GM12801 (cell line): ENCODE data around the gene SPDL1.

Experiments
- TF ChIP-seq, protein P1 (sequence below): IDR thresholded peaks from one replicate; pipeline ENCODE4 v1.5.1; 2011; ENCODE audit warnings: control low read depth; ENCODE audit not compliant: insufficient read length; ENCODE audit errors: extremely low read depth

Gene SPDL1

DNA sequence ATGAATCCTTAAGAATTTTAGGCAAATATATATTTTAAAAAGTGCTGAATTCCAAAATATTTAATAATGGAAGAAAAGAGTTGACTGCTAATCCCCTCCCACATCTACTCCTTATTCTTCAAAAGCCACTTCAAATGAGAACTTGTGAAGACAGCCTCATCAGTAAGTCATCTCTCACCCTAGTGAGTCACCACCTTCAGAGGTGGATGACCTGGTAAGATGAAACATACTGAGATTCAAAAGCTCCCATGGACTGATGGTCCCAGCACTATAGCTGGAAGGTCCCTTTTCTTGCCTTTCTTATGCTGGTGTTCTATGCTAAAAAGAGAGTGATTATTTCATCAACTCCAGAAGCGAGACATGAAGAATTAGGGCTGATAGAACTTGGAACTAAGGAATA lies 37.8 kb upstream of the SPDL1 start:
- TF ChIP-seq, protein P1, sequence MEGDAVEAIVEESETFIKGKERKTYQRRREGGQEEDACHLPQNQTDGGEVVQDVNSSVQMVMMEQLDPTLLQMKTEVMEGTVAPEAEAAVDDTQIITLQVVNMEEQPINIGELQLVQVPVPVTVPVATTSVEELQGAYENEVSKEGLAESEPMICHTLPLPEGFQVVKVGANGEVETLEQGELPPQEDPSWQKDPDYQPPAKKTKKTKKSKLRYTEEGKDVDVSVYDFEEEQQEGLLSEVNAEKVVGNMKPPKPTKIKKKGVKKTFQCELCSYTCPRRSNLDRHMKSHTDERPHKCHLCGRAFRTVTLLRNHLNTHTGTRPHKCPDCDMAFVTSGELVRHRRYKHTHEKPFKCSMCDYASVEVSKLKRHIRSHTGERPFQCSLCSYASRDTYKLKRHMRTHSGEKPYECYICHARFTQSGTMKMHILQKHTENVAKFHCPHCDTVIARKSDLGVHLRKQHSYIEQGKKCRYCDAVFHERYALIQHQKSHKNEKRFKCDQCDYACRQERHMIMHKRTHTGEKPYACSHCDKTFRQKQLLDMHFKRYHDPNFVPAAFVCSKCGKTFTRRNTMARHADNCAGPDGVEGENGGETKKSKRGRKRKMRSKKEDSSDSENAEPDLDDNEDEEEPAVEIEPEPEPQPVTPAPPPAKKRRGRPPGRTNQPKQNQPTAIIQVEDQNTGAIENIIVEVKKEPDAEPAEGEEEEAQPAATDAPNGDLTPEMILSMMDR, result no peak

DNA sequence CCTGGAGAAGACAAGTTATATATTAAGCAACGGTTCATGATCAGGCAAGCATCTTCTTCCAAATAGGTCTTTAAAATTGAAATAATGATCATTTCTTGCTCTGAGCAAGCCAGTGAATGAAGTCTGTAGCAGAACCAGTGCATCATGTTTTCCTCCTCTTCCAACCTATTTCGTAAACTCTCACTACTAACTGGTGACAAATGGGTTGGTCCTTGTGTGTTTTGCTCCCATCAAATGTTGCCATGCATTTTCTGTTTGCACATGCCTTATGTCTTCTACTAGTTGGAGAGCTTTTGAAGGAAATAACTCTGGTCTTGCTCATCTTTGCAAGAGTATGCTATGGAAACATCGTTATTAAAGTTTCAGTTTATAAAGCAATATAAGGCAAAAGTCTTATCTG lies 37.2 kb upstream of the SPDL1 start:
- TF ChIP-seq, protein P1, result no peak

DNA sequence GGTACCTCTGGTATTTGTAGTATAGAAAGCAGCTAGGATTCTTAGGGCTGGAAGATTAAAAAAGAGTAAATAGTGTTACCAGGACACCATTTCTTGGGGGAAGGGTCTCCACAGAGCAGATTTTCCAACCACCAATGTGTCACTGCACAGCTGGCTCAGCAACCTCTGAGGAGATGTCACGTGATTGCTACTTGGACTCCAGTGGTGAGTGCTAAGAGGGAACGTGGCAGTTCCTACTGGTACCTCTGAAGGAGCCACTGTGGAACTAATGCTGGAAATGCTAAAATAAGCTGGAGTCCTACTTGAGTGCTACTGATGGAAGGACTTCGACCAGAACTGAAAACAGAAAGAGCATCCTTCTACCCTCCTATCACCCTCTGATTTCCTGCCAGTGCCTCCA lies 36.1 kb upstream of the SPDL1 start:
- TF ChIP-seq, protein P1, result no peak

DNA sequence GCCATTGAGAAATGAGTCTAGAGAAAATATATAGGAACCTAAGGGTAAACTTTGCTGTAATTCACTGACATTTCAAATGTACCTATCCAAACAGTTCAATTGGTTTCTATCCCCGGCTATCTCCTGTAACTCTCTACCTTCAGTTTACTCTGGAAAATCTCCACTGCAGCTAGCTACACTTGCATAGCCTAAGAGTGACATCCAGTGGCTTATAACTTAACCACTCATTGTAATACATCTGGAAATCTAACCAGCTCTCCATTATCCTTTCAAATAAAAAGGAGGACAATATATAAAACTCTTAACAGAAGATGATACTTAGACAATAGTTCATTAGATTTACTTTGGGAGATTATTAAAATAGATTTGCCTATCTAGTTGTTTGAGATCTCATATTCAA lies 35.3 kb upstream of the SPDL1 start:
- TF ChIP-seq, protein P1, result no peak

DNA sequence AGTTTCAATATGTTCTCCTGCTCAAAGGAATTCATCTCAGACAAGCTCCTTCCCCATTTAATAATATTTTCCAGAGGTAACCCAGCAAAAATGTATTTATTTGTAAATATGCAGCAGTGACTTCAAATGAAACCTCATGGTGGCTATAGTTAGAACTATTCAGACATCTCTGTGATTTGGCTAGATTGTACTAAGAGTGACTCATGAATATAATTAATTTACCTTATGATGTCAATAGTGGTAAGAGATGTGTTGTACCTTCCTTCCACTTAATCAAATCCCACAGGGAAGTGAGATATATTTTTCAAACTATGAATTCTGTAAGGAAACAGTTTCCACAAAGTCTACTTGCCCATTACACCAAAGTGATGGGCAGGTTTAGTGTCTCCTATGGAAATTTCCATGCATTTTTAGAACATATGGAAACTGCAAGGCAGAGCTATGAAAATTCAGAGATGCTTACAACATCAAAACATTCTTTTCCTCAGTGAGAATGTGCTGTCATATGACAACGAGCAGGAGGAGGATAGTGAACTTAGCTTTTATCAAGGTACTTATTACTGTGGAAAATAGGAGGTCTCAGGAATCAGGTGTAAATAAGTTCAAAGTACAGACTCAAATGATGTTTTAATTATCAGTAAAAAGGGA lies 34.0 kb upstream of the SPDL1 start:
- TF ChIP-seq, protein P1, result no peak

DNA sequence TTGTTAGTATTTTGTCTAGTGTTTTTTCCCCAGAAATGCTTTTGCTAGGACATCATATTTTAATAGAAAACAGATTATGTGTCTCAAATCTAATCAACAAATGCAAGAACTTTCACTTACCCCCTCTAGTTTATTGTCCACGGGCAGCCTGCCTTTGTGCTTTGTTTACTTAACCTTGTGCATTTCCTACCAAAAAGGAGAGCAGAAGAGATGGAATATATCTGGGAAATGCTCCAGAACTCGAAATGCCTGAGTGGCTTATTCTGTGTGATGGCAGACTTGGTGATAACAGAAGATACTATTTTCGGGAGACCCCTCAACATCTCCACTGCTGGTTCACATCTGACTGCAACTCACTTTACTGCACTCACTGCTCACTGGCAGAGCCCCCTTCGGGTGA lies 33.3 kb upstream of the SPDL1 start:
- TF ChIP-seq, protein P1, result no peak

DNA sequence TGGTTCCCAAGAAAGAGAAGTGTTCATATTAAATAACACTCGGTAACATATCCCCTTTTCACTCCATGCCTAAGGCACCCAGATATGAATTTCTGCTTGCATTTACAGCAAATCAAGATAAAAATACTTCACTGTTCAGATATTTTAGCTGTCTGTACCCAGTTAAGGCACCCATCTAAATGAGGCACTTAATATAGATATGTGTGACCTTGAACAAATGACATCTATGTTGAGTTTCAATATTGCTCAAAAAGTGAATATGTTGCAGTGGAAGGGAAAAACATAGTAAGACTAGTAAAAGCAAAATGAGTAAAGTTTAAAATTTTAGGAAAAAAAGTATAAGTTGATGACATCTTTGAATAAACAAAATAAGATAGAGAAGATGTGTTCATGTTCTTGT lies 32.4 kb upstream of the SPDL1 start:
- TF ChIP-seq, protein P1, result no peak

DNA sequence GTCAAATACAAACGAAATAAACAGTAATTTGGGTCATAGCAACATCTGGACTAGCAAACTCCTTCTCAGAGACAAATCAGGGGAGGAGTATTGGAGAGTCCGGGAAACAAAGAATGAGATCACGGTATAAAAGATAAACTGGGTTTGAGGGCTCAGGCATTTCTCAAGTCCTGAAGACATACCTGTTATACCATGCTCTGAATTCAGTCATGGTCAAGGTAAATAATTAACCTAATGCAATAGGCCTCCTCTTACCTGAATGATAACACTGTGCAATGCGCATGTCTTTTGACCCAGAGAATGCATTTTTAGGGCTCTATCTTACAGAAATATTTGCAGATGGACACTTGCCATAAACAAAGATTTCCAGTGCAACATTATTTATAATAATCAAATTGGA lies 31.9 kb upstream of the SPDL1 start:
- TF ChIP-seq, protein P1, result no peak
